Spleen (tissue), 11 donors: ENCODE measurements around the gene NLK. TPM values are rescaled to one million over a fixed set of nuclear protein-coding genes. Genes with fewer than 3 reads are reported as not detected.
A peak's percentile ranks its signal among the peaks of the same experiment; 100 is the strongest.
"Not testable (repeated sequence)": the region's sequence is repeated elsewhere in the genome, so short reads cannot be mapped to it uniquely, and the experiment has no call there.

ENCODE experiments used
- DNase-seq: peaks from one replicate; pipeline ENCODE4 v3.0.0-alpha.2; 2020
- H3K27ac ChIP-seq, 8 donors: fragments of 200-600 bp; sonication (generic) in 7 of 8; 1 replicate in 4 of 8; 2 replicates in 4 of 8; pipeline versions ENCODE4 v1.5.0 to v1.8.0; 2016 to 2021; ENCODE audit warnings: inconsistent platforms in 4 of 8, mild to moderate bottlenecking in 4 of 8, moderate library complexity in 1 of 8
- H3K27me3 ChIP-seq, 7 donors: fragments of 200-600 bp; sonication (generic) in 6 of 7; replicated peaks in 1 of 7; 1 replicate in 4 of 7; 2 replicates in 3 of 7; pipeline versions ENCODE4 v1.5.0 to v1.8.0; 2016 to 2021; ENCODE audit warnings: inconsistent platforms in 3 of 7, mild to moderate bottlenecking in 1 of 7
- H3K36me3 ChIP-seq, 6 donors: fragments of 200-600 bp; sonication (generic) in 5 of 6; 1 replicate in 4 of 6; 2 replicates in 2 of 6; pipeline versions ENCODE4 v1.5.0 to v1.8.0; 2016 to 2021; ENCODE audit warnings: inconsistent platforms in 2 of 6
- H3K4me1 ChIP-seq, 6 donors: fragments of 200-600 bp; sonication (generic) in 5 of 6; 1 replicate in 3 of 6; 2 replicates in 3 of 6; pipeline versions ENCODE4 v1.5.0 to v1.8.0; 2016 to 2021; ENCODE audit warnings: inconsistent platforms in 3 of 6
- H3K4me3 ChIP-seq, 8 donors: fragments of 200-600 bp; sonication (generic) in 7 of 8; 1 replicate in 4 of 8; 2 replicates in 4 of 8; pipeline versions ENCODE4 v1.5.0 to v1.8.0; 2016 to 2021; ENCODE audit warnings: inconsistent platforms in 4 of 8, mild to moderate bottlenecking in 4 of 8, moderate library complexity in 2 of 8
- H3K9me3 ChIP-seq, 8 donors: fragments of 200-600 bp; sonication (generic) in 7 of 8; 1 replicate in 4 of 8; 2 replicates in 4 of 8; pipeline versions ENCODE4 v1.5.0 to v1.8.0; 2016 to 2021; ENCODE audit warnings: inconsistent platforms in 4 of 8
- POLR2A ChIP-seq, 3 donors: fragments of 450-650 bp; IDR thresholded peaks; one replicate each; pipeline ENCODE4 v1.5.1; 2017; ENCODE audit warnings: antibody characterized with exemption in 3 of 3, mild to moderate bottlenecking in 1 of 3
- POLR2AphosphoS5 ChIP-seq, 3 donors: sonication (generic); formaldehyde crosslinking; IDR thresholded peaks; one replicate each; pipeline ENCODE4 v1.5.1; 2017; ENCODE audit warnings: antibody characterized with exemption in 3 of 3
- WGBS, 5 donors: extraction: QIAGEN DNeasy Blood & Tissue Kit in 3 of 5; methylation state at CpG; one replicate each; pipeline versions ENCODE4 v1.1.5 to v1.1.7; 2013 to 2018; 5-methylcytosine and 5-hydroxymethylcytosine counted together
- intact Hi-C: fragments of 100-400 bp; cut with DNase I; formaldehyde crosslinking; loops from one replicate; pipeline ENCODE4 v1.15.0; 2023; ENCODE audit warnings: low total_unique reads
- polyA plus RNA-seq, 3 donors: library from polyadenylated mRNA; stranded (reverse); fragments of 200-250 nt; gene quantifications; one replicate each; pipeline ENCODE4 v1.2.1, GENCODE V29; 2013
- total RNA-seq, 7 donors: library from RNA; depleted of rRNA in 3 of 7; stranded (reverse); fragments of >200 nt in 3 of 7; fragmentation: NEBNext Ultra II Directional in 4 of 7; extraction: Animal tissue kit (Norgen Biotek cat#: 25700) in 4 of 7; gene quantifications; one replicate each; pipeline versions ENCODE4 v1.1.0 to v1.2.1, GENCODE V29; 2016 to 2021
- TF ChIP-seq, protein P1 (sequence below), 11 experiments: fragments of 200-600 bp in 7 of 11; fragments of 450-650 bp in 4 of 11; sonication (generic) in 4 of 11; IDR thresholded peaks in 8 of 11; conservative IDR thresholded peaks in 3 of 11; 1 replicate in 7 of 11; 2 replicates in 4 of 11; pipeline versions ENCODE4 v1.4.0 to v1.8.0; 2016 to 2021; ENCODE audit warnings: antibody characterized with exemption in 11 of 11, inconsistent platforms in 4 of 11, mild to moderate bottlenecking in 1 of 11
- donor health status: healthy with polysubstance abuse.
- donor health status: DM: no; HTN: no; CAD: no; lungs with moderate emphysema.
- donor health status: DM: no; HTN: no; CAD: no.
- donor health status: Bipolar disorder and iron deficiency.
- donor health status: healthy.
- donor health status: DM: no; HTN: no; CAD: no.
- donor health status: DM: yes; HTN: yes; CAD: no.

Gene NLK
- total and polyA plus RNA-seq, 10 donors: 12.6 to 49.4 (median 34.3) TPM

DNA sequence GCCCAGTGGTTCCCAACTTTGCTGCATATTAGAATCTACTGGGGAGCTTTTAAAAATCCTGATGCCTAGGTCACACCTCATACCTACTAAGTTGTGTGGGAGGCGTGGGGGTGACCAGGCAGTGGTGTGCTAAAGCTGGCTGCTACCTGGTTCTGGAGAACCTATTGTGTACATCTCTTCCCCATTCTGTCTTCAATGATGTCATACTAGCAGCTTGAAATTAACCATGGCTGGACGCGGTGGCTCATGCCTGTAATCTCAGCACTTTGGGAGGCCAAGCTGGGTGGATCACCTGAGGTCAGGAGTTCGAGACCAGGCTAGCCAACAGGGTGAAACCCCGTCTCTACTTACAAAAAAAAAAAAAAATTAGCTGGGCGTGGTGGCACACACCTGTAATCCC is 11.3 kb upstream of the NLK start:
- DNase-seq: no peak
- Histone ChIP-seq H3K9me3 (no peaks in the 10 kb centered on the region), H3K4me1 (peaks cover 0 to 14% (median 8%) of the 10 kb centered on the region in 6 donors), H3K27me3 (no peaks in the 10 kb centered on the region), H3K4me3 (no peak overlapping the region), H3K36me3 (no peaks in the 10 kb centered on the region), H3K27ac (no peak overlapping the region)
- intact Hi-C loops: no loop called here
- TF ChIP-seq, protein P1, sequence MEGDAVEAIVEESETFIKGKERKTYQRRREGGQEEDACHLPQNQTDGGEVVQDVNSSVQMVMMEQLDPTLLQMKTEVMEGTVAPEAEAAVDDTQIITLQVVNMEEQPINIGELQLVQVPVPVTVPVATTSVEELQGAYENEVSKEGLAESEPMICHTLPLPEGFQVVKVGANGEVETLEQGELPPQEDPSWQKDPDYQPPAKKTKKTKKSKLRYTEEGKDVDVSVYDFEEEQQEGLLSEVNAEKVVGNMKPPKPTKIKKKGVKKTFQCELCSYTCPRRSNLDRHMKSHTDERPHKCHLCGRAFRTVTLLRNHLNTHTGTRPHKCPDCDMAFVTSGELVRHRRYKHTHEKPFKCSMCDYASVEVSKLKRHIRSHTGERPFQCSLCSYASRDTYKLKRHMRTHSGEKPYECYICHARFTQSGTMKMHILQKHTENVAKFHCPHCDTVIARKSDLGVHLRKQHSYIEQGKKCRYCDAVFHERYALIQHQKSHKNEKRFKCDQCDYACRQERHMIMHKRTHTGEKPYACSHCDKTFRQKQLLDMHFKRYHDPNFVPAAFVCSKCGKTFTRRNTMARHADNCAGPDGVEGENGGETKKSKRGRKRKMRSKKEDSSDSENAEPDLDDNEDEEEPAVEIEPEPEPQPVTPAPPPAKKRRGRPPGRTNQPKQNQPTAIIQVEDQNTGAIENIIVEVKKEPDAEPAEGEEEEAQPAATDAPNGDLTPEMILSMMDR (IDR thresholded peaks at IDR 0.05 in 8 of 11, conservative IDR thresholded peaks at IDR 0.05 in 3 of 11): no peak
- TF ChIP-seq POLR2A (IDR thresholded peaks at IDR 0.05): no peak
- 88 to 95% (median 94%) methylated on average over 6 of the region's 6 CpGs for WGBS, 5 donors

DNA sequence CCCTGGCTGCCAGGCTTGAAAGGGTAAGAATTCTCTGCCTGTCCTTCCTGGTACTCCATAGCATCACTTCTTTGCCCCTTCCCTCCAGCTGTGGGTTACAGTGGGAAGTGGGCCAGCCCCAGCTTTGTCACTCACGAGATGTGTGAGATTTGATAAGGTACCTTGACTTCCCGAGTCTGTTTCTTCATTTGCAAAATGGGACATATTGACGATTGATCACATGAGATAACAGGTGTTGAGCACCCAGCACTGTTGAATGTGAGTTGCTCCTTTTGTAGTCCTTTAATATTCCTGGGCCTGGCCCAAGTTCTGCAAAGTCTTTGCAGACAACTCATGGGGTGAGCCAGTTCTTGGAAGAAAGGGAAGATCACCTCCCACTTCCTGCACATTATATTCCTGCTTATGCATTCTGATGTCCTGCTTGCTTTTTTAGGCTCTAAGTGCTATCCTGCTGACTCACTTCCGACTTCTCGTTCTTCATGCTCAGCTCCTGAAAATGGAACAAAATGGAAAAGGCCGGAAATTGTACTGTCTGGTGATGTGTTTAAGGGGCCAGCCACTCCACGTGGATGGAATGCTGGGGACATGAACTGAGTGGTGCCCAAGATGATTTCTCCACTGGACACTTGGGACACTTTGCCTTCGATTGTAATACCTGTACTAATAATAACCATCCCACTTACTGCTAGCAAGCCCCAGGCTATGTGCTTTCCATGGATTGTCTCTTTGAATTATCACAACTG is 8.3 kb upstream of the NLK start:
- 35 to 46% (median 38%) methylated on average over 8 of the region's 8 CpGs for WGBS, 5 donors
- intact Hi-C loops: no loop called here

DNA sequence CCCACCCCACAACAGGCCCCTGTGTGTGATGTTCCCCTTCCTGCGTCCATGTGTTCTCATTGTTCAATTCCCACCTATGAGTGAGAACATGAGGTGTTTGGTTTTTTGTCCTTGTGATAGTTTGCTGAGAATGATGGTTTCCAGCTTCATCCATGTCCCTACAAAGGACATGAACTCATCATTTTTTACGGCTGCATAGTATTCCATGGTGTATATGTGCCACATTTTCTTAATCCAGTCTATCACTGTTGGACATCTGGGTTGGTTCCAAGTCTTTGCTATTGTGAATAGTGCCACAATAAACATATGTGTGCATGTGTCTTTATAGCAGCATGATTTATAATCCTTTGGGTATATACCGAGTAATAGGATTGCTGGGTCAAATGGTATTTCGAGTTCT is 7.0 kb upstream of the NLK start:
- peaks cover 0 to 14% (median 8%) of the 10 kb centered on the region in 6 donors for H3K4me1 ChIP-seq
- H3K27ac ChIP-seq, H3K27me3 ChIP-seq, DNase-seq, H3K4me3 ChIP-seq, H3K9me3 ChIP-seq, H3K36me3 ChIP-seq, intact Hi-C loops: not testable (repeated sequence)
- WGBS, 5 donors: 83 to 95% (median 93%) methylated on average over 4 of the region's 4 CpGs

More for the DNA sequence above, 8.3 kb upstream of the NLK start:
- Histone ChIP-seq H3K27me3 (no peaks in the 10 kb centered on the region), H3K27ac (peak overlapping the region in 2 of 8 donors; percentile 4 to 5), H3K9me3 (no peaks in the 10 kb centered on the region), H3K36me3 (no peaks in the 10 kb centered on the region), H3K4me1 (peaks cover 0 to 14% (median 8%) of the 10 kb centered on the region in 6 donors), H3K4me3 (no peak overlapping the region)
- TF ChIP-seq, protein P1 (IDR thresholded peaks at IDR 0.05 in 8 of 11, conservative IDR thresholded peaks at IDR 0.05 in 3 of 11): no peak
- TF ChIP-seq POLR2AphosphoS5 (IDR thresholded peaks at IDR 0.05) (no peak), POLR2A (IDR thresholded peaks at IDR 0.05) (no peak)
- DNase-seq: no peak

DNA sequence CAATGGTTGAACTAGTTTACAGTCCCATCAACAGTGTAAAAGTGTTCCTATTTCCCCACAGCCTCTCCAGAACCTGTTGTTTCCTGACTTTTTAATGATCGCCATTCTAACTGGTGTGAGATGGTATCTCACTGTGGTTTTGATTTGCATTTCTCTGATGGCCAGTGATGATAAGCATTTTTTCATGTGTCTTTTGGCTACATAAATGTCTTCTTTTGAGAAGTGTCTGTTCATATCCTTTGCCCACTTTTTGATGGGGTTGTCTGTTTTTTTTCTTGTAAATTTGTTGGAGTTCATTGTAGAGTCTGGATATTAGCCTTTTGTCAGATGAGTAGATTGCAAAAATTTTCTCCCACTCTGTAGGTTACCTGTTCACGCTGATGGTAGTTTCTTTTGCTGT is 6.6 kb upstream of the NLK start:
- H3K27me3 ChIP-seq, intact Hi-C loops, H3K9me3 ChIP-seq, H3K36me3 ChIP-seq, H3K4me3 ChIP-seq, DNase-seq, H3K27ac ChIP-seq: not testable (repeated sequence)
- WGBS, 5 donors: 82 to 94% (median 92%) methylated on average over 2 of the region's 2 CpGs
- H3K4me1 ChIP-seq: peaks cover 0 to 18% (median 9%) of the 10 kb centered on the region in 6 donors

DNA sequence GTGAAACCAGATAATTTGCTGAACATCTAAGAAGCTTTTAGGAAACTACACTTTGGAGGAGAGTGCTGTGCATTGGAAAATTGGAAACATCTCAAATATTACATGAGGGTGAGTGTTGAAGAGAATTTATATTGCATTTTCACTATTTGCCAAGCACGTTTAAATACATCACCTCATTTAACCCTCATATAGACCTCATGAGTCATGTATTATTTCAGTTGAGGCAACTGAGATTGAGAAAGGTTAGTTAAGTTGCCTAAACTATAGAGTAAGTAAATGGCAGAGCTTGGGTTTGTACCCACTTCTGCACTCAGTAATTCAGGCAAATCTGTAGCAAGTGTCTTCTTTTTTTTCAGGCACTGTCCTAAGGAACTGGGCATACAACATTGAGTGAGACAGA is 3.7 kb upstream of the NLK start:
- DNase-seq: no peak
- 21 to 47% (median 31%) methylated on average over 1 of the region's 1 CpG for WGBS, 5 donors
- intact Hi-C loops: no loop called here

More for the DNA sequence above, 3.7 kb upstream of the NLK start:
- no peak overlapping the region for H3K27ac ChIP-seq
- no peak overlapping the region for H3K4me3 ChIP-seq
- H3K27me3 ChIP-seq: no peaks in the 10 kb centered on the region
- H3K36me3 ChIP-seq: no peaks in the 10 kb centered on the region
- peaks cover 14 to 34% (median 22%) of the 10 kb centered on the region in 6 donors for H3K4me1 ChIP-seq
- no peaks in the 10 kb centered on the region for H3K9me3 ChIP-seq
- TF ChIP-seq, protein P1 (IDR thresholded peaks at IDR 0.05 in 8 of 11, conservative IDR thresholded peaks at IDR 0.05 in 3 of 11): no peak
- TF ChIP-seq POLR2A (IDR thresholded peaks at IDR 0.05): no peak
- no peak for TF ChIP-seq POLR2AphosphoS5 (IDR thresholded peaks at IDR 0.05)
